Panc1 (cell line): ENCODE results near the gene TTC28. TPM values are rescaled to one million over a fixed set of nuclear protein-coding genes. Genes with fewer than 3 reads are reported as not detected.

Experiments
- ATAC-seq: fragments of 200-7000 bp; cut with Tn5 transposase; 2 replicates; pipeline ENCODE4 v1.9.1; 2020; ENCODE audit warnings: mild to moderate bottlenecking, moderate library complexity
- BruUV-seq: library from RNA; stranded (reverse); fragments of 400-500 nt; replicated peaks from 2 replicates; lab custom pipeline; 2021; lab: Mats Ljungman, UMichigan
- CTCF ChIA-PET: fragments of 300-600 bp; sonication (Branson Sonifier 250); formaldehyde crosslinking; loops from one replicate; lab custom pipeline; 2022; ENCODE audit warnings: antibody characterized with exemption; lab: Charles Lee
- POLR2A ChIA-PET: fragments of 300-600 bp; sonication (Branson Sonifier 250); formaldehyde crosslinking; loops from one replicate; lab custom pipeline; 2022; ENCODE audit warnings: antibody characterized with exemption; lab: Charles Lee
- DNase-seq: peaks from one replicate; pipeline ENCODE4 v3.0.0-alpha.2; 2010; ENCODE audit warnings: low read depth, low spot score
- H3K27ac ChIP-seq: 2 replicates; pipeline ENCODE4 v1.5.1; 2011; ENCODE audit warnings: mild to moderate bottlenecking, low read length, inconsistent platforms
- H3K27me3 ChIP-seq: fragments of 200-500 bp; sonication (Bioruptor generic); 2 replicates; pipeline ENCODE4 v1.6.0; 2014; ENCODE audit warnings: low read length, inconsistent platforms; ENCODE audit not compliant: control insufficient read depth, insufficient read depth
- H3K36me3 ChIP-seq: fragments of 200-500 bp; sonication (Bioruptor generic); 2 replicates; pipeline ENCODE4 v1.5.1; 2014; ENCODE audit warnings: inconsistent platforms, mild to moderate bottlenecking, low read length, moderate library complexity; ENCODE audit not compliant: control insufficient read depth, insufficient read depth
- H3K4me1 ChIP-seq: 2 replicates; pipeline ENCODE4 v1.5.1; 2011; ENCODE audit warnings: inconsistent platforms, mild to moderate bottlenecking, low read length, moderate library complexity; ENCODE audit not compliant: control insufficient read depth, insufficient read depth
- H3K4me3 ChIP-seq, 2 experiments: 2 replicates each; pipeline ENCODE4 v1.5.1; 2011 to 2012; ENCODE audit warnings: low read depth in 2 of 2, low read length in 2 of 2, mild to moderate bottlenecking in 2 of 2, inconsistent platforms in 1 of 2, moderate library complexity in 1 of 2
- H3K9me3 ChIP-seq: fragments of 200-500 bp; sonication (Bioruptor generic); 2 replicates; pipeline ENCODE4 v1.5.1; 2014; ENCODE audit warnings: low read depth, mild to moderate bottlenecking, inconsistent platforms, low read length, moderate library complexity; ENCODE audit not compliant: control insufficient read depth, insufficient read depth
- CTCF ChIP-seq: fragments of 450-650 bp; IDR thresholded peaks from 2 replicates; pipeline ENCODE4 v1.5.1; 2017; ENCODE audit warnings: mild to moderate bottlenecking
- POLR2AphosphoS5 ChIP-seq: IDR thresholded peaks from 2 replicates; pipeline ENCODE4 v1.6.1; 2012; ENCODE audit warnings: mild to moderate bottlenecking, low read depth, low read length, moderate library complexity
- REST ChIP-seq, 2 experiments: IDR thresholded peaks; 2 replicates each; pipeline ENCODE4 v1.6.1; 2011 to 2012; ENCODE audit warnings: low read depth in 2 of 2, control low read depth in 1 of 2, low read length in 1 of 2, mild to moderate bottlenecking in 1 of 2, moderate library complexity in 1 of 2; ENCODE audit not compliant: insufficient read depth in 1 of 2
- SIN3A ChIP-seq: IDR thresholded peaks from 2 replicates; pipeline ENCODE4 v1.6.1; 2012; ENCODE audit warnings: low read depth, mild to moderate bottlenecking, low read length, moderate library complexity, borderline replicate concordance; ENCODE audit not compliant: insufficient read depth
- TCF7L2 ChIP-seq: IDR thresholded peaks from 2 replicates; pipeline ENCODE4 v1.6.1; 2011; ENCODE audit warnings: mild to moderate bottlenecking, low read depth, low read length, inconsistent platforms
- in situ Hi-C: cut with HindIII; loops from 2 replicates; pipeline ENCODE4 v1.10.0; 2016; ENCODE audit warnings: low sequenced_read_pairs, low pct_unique_long_range_greater_than_20kb
- intact Hi-C: fragments of 100-400 bp; cut with micrococcal nuclease; formaldehyde crosslinking; loops from one replicate; pipeline ENCODE4 v1.10.0; 2022; ENCODE audit not compliant: unreplicated experiment
- total RNA-seq: library from RNA; stranded (reverse); gene quantifications from one replicate; pipeline ENCODE4 v1.2.1, GENCODE V29; 2021; ENCODE audit not compliant: unreplicated experiment

Gene TTC28
- total RNA-seq, 1 experiment from 2014 or later = 24.8 TPM

- no TSS peak for BruUV-seq
- no peaks in the 10 kb centered on the region for H3K4me1 ChIP-seq
- intact Hi-C loops = no loop called here
- no peaks in the 10 kb centered on the region; the same call in 1 of the 2 replicates for H3K36me3 ChIP-seq
- H3K27ac ChIP-seq = no peak overlapping the region
- TF ChIP-seq CTCF = no peak
- no peak for TF ChIP-seq REST (IDR thresholded peaks at IDR 0.05; ENCODE audit: insufficient read depth in 1 of 2, low read depth in 2 of 2, low read length in 1 of 2)
- no peak for TF ChIP-seq POLR2AphosphoS5
- no peak for TF ChIP-seq TCF7L2
- CTCF ChIA-PET = no interaction called here
- in situ Hi-C loops = no loop called here
- no peaks in the 10 kb centered on the region for H3K9me3 ChIP-seq
- H3K27me3 ChIP-seq = no peaks in the 10 kb centered on the region
- POLR2A ChIA-PET = no interaction called here
- no peak overlapping the region for H3K4me3 ChIP-seq
- no peak for DNase-seq
- ATAC-seq = no peak
Measured at GRCh38 chr22:27982106-27982505, 697.5 kb downstream of the TTC28 start.

- no peak overlapping the region for H3K27ac ChIP-seq
- CTCF ChIA-PET = no interaction called here
- TF ChIP-seq CTCF (no peak), REST (IDR thresholded peaks at IDR 0.05; ENCODE audit: insufficient read depth in 1 of 2, low read depth in 2 of 2, low read length in 1 of 2) (no peak), POLR2AphosphoS5 (no peak), TCF7L2 (no peak), SIN3A (no peak)
- intact Hi-C loops (no loop called here), in situ Hi-C loops (no loop called here)
- no peaks in the 10 kb centered on the region for H3K9me3 ChIP-seq
- no peaks in the 10 kb centered on the region; the same call in 1 of the 2 replicates for H3K36me3 ChIP-seq
- no TSS peak for BruUV-seq
- H3K27me3 ChIP-seq = no peaks in the 10 kb centered on the region
- no peak overlapping the region for H3K4me3 ChIP-seq
- POLR2A ChIA-PET = interaction anchor here (0.7 kb wide), 1 partner anchor 62 kb away, joined by 3 read pairs; no protein-coding TSS in a partner anchor
- no peaks in the 10 kb centered on the region for H3K4me1 ChIP-seq
- ATAC-seq = no peak
- DNase-seq = no peak
Measured at GRCh38 chr22:27980424-27981148, 699.1 kb downstream of the TTC28 start.
